Measurements from ENCODE around the gene BANP.
"Not testable (repeated sequence)": the region's sequence is repeated elsewhere in the genome, so short reads cannot be mapped to it uniquely, and the experiment has no call there.

BANP gene

GRCh38 chr16:87966685-87967185 is 15.5 kb downstream of the BANP start:
- DNase-seq (ENCODE audit: low read depth in 3 of 3): no peak

DNA sequence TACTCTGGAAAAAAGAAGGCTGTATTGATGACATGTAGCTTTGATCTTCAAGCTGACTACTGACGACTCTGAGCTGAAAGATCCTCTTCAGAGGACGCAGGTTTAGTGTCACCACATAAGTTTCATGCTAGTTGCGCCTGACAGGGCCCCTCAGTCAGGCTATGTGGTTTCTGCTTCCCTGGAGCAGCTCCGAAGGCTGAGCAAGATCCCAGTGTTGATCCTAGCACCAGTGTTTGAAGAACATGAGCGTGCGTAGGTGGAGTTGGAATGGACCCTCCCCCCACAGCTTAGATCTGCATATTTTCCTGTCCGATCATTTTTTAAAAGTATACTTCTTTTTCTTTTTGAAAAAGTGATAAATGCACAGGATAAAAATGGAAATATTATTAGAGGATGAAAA is 17.3 kb downstream of the BANP start:
- DNase-seq (ENCODE audit: low read depth in 3 of 3): no peak

- no peak for DNase-seq (ENCODE audit: low read depth in 3 of 3)
These were observed 19.0 kb downstream of the BANP start for GRCh38 chr16:87970186-87970585.

DNA sequence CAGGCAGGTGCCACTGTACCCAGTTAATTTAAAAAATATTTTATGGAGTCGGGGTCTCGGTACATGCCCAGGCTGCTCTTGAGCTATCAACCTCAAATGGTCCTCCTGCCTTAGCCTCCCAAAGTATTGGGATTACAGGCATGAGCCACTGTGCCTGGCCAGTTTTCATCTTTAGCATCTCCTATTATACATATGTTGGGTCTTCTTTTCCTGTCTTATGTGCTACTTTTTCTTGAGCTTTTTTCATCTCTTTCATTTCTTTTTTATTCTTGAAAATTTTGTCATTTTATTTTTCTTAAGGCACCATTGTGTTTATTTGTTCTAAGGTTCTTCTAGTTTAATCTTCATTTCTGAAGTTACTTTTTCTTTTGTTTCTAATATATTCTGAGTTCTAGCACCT is 20.7 kb downstream of the BANP start:
- no peak for DNase-seq (ENCODE audit: low read depth in 3 of 3)

- DNase-seq (ENCODE audit: low read depth in 3 of 3): no peak
These were observed 22.5 kb downstream of the BANP start for GRCh38 chr16:87973717-87974116.

- no peak for DNase-seq (ENCODE audit: low read depth in 3 of 3)
These were observed 22.9 kb downstream of the BANP start for GRCh38 chr16:87974178-87974577.

DNA sequence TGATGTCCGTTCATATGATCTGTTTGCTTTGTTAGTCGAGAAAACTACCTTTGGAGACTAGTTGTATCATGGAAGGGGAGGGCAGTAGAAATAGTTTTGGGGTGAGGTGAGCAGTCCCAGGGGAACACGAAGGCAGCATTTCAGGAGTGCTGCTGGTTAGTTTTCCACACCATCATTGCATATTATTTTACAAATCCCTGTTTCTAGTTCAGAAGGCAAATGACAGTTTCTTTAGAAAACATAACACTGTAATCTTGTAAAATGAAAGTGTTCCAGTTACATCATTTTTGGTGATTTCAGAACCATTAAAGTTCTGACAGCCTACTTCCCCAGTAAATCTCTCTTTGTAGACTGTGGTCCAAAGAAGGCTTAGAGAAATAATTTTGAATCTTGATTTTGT is 25.4 kb downstream of the BANP start:
- DNase-seq (ENCODE audit: low read depth in 3 of 3): no peak

DNA sequence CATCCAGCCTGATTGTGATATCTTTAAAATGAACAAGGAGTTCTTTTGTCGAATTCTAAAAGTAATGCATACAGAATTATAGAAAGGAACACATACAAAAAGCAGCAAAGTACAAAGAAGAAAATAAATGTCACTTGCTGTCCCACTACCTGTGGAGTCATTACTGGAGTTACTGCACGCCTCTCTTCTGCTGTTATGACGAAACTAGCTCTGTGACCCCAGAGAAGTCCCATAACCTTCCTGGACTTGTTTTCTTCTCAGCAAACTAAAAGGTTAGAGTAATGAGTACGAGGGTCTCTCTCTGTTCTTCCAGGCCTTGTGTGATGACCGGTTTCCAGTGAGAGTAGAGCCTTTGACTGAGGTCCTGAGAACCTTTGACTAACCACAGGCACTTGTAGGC is 26.9 kb downstream of the BANP start:
- DNase-seq (ENCODE audit: low read depth in 3 of 3): no peak

GRCh38 chr16:87979352-87979751 is 28.1 kb downstream of the BANP start:
- DNase-seq (ENCODE audit: low read depth in 3 of 3): no peak

DNA sequence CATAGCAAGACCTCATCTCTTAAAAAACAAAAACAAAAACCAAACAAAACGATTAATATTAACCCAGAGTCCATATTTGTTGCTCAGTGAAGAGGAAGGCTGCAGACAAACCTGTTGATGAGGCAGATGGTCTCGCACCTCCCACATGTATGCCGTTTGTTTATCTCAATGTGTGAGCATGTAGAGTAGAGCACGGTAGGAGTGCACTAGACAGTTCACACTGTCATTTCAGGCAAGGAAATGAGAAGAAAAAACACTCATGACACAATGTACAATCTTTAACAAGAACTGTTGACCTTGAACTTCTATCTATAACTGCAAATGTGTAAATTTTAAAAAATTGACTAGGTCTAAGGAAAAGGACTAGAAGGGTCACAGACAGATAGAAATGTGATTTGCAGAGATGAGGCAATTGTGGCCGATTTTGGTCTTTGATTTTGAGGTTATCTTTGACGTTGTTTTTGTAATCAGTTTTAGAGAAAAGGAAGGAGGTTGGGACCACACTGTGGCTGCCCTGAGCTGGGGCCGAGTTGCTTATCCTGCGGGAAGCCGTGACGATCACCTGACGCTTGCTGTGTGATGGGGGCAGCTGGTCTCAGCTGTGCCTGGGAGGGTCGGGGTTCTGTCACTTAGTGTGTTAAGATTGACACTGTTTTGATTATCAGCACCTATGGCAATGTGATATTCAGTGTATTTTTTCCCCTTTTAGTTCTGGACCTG is 28.8 kb downstream of the BANP start:
- not testable (repeated sequence) for DNase-seq (ENCODE audit: low read depth in 3 of 3)

GRCh38 chr16:87981376-87981775 is 30.1 kb downstream of the BANP start:
- not testable (repeated sequence) for DNase-seq (ENCODE audit: low read depth in 3 of 3)

- DNase-seq (ENCODE audit: low read depth in 3 of 3): no peak
These were observed 31.4 kb downstream of the BANP start for GRCh38 chr16:87982581-87983041.

- not testable (repeated sequence) for DNase-seq (ENCODE audit: low read depth in 3 of 3)
These were observed 32.0 kb downstream of the BANP start for GRCh38 chr16:87983072-87983736.

- DNase-seq (ENCODE audit: low read depth in 3 of 3): not testable (repeated sequence)
These were observed 32.5 kb downstream of the BANP start for GRCh38 chr16:87983737-87984097.

DNA sequence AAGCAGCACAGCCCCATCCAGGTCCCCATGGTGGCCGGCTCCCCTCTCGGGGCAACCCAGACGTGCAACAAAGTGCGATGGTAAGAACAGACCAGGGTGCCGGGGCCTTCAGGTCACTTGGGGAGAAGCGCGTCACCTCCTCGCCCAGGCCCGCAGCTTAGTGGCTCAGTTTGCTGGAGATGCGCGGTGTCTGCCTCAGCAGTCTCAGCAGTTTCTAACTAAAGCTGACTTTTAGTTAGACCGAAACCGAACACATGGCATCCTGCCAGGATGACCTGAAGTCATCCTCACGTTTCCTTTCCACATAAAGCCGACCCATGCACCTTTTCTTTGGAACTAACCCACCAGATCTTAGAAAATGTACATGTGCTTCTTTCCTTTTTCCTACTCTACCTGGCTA is 32.9 kb downstream of the BANP start:
- DNase-seq (ENCODE audit: low read depth in 3 of 3): not testable (repeated sequence)

DNA sequence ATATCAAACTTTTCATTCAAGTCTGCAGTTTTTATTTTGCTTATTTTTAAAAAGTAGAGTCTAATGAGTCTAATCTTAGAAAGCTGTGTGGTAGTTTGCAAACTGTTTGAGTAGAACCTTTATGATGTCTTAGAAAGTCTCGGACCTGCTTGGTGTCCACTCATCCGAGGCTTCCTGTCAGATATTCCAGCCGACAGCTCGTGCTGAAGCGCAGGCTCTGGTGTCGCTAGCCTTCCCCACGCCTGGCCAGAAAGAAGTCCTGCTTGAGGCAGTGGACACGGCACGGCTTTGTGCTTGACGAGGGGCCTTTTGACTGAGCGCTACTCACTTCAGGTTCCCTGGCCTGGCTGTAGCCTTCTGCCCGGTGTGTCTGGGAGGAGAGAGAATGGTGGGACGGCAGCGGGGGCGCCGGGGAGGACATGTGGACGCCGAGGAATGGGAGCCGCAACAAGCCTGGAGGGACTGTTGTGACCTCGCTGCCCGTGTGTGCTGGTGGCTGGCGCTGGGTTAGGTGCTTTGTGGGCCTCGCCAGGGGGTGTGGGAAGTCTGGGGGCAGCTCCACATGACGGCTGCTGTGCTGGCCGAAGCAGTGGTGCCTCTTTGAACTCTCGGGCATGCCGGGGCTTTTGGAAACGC is 33.5 kb downstream of the BANP start:
- no peak for DNase-seq (ENCODE audit: low read depth in 3 of 3)

GRCh38 chr16:87985493-87985892 is 34.3 kb downstream of the BANP start:
- not testable (repeated sequence) for DNase-seq (ENCODE audit: low read depth in 3 of 3)

GRCh38 chr16:87986361-87986849 is 35.2 kb downstream of the BANP start:
- DNase-seq (ENCODE audit: low read depth in 3 of 3): peak in 2 of 3 donors; percentile 23 to 43

DNA sequence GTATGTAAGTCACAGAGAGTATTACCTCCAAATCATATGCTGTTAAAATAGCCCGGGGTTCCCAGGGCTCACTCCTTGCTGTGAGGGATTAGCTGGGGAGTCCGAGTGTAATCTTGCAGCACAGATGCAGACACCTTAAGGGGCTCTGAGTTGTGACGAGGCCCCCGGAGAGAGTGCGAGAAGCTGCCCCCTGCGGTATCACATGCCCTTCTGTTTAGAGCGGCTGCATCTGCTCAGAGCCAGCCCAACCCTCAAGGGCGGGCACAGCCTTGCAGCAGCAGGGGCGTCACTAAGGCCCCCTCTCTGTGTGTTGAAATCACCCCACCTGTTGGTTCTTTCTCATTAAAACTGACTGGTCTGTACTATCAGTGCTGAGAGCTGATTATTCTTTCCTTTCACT is 37.4 kb downstream of the BANP start:
- not testable (repeated sequence) for DNase-seq (ENCODE audit: low read depth in 3 of 3)

- not testable (repeated sequence) for DNase-seq (ENCODE audit: low read depth in 3 of 3)
These were observed 39.0 kb downstream of the BANP start for GRCh38 chr16:87990254-87990653.

- DNase-seq (ENCODE audit: low read depth in 3 of 3): not testable (repeated sequence)
These were observed 40.9 kb downstream of the BANP start for GRCh38 chr16:87992142-87992541.

- no peak for DNase-seq (ENCODE audit: low read depth in 3 of 3)
These were observed 42.7 kb downstream of the BANP start for GRCh38 chr16:87993901-87994300.

DNA sequence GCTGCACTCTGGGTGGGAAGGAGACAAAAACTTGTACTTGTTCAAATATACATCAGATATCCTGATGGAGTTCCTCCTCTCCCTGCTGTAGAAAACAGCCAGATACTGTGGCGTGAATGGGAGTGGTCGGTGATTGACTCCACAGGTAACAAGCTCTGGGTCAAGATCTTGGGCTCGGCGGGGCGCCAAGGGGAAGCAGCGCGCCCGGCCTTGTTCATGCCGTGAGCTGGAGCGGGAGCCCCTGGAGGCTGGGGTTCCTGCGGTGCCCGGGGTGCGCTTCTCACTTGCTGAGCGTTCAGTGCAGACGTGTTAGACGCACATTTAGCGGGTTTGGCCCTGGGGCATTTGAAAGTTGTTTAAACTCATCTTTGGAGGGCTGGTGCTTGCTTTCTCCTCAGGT is 44.4 kb downstream of the BANP start:
- DNase-seq (ENCODE audit: low read depth in 3 of 3): no peak

Data from stimulated activated CD4-positive, alpha-beta T cell treated with anti-CD3 and anti-CD28 coated beads, TNF-alpha, amount 100 ng/mL, for 48 hours (primary cell).